Glutamatergic neuron (in vitro differentiated cells): ENCODE results near the gene SEMA7A. TPM values are rescaled to one million over a fixed set of nuclear protein-coding genes. Genes with fewer than 3 reads are reported as not detected.

Source experiments
- DNase-seq: peaks from one replicate; pipeline ENCODE4 v3.0.0; 2022
- H3K27ac Mint-ChIP-seq: one replicate; pipeline ENCODE4 v1.8.0; 2020; ENCODE audit warnings: mild to moderate bottlenecking, mixed read lengths, inconsistent platforms; ENCODE audit not compliant: unreplicated experiment
- H3K27me3 Mint-ChIP-seq: one replicate; pipeline ENCODE4 v1.8.0; 2020; ENCODE audit warnings: mild to moderate bottlenecking, moderate library complexity, mixed read lengths, inconsistent platforms; ENCODE audit not compliant: unreplicated experiment
- H3K36me3 Mint-ChIP-seq: one replicate; pipeline ENCODE4 v1.8.0; 2020; ENCODE audit warnings: mild to moderate bottlenecking, mixed read lengths, inconsistent platforms; ENCODE audit not compliant: unreplicated experiment
- H3K4me1 Mint-ChIP-seq: one replicate; pipeline ENCODE4 v1.8.0; 2020; ENCODE audit warnings: mild to moderate bottlenecking, low read depth, mixed read lengths, inconsistent platforms; ENCODE audit not compliant: unreplicated experiment
- H3K4me3 Mint-ChIP-seq: one replicate; pipeline ENCODE4 v1.8.0; 2020; ENCODE audit warnings: mild to moderate bottlenecking, mixed read lengths, inconsistent platforms; ENCODE audit not compliant: unreplicated experiment
- H3K9me3 Mint-ChIP-seq: one replicate; pipeline ENCODE4 v1.8.0; 2020; ENCODE audit warnings: mild to moderate bottlenecking, moderate library complexity, mixed read lengths, inconsistent platforms; ENCODE audit not compliant: unreplicated experiment
- total RNA-seq: library from RNA; stranded (reverse); fragmentation: NEBNext Ultra II Directional; extraction: Animal tissue kit (Norgen Biotek cat#: 25700); gene quantifications from one replicate; pipeline ENCODE4 v1.2.1, GENCODE V29; 2021; ENCODE audit not compliant: unreplicated experiment
- TF ChIP-seq, protein P1 (sequence below): fragments of 200-600 bp; sonication (generic); IDR thresholded peaks from one replicate; pipeline ENCODE4 v1.5.0; 2021; ENCODE audit not compliant: partially characterized antibody, unreplicated experiment

The SEMA7A gene
- total RNA-seq, 1 donor from 2014 or later, result 16.2 TPM

DNA sequence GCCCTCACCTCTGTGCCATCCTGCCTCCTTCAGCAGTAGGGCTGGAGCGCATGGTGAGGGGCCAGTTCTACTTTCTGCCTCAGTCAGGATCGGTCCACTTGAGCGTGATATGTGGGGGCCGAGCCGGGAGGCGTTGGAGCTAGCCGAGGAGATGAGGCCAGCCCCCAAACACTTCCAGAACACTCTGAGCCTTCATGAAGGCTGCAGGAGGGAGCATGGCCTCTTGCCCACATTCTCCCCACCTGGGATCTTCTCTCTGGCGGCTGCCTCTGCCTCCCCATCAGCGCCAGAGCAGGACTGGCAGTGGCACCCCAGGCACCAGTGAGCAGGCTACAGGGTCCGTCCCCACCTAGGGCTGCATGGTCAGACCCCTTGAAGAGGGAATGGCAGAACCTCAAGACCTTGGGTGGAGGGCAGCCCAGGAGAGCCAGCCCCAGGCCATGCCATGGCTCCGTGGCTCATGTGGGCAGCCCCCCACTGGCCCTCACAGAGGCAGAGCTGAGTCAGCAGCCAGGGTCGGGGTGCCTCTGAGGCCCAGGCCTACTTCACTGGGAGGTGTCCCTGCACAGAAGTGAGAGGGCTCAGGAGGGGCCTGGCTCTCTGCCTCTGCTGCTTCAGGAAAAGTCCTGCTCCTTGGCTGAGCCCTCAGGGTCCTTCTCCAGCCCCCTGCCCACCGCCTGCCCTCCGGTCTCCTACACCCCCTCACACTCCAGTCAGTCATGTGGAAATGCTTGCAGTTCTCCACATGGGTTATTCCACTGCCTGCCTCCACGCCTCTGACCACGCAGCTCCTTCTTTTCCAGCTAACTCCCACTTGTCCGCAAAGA, 38.2 kb downstream of the SEMA7A start:
- Mint-ChIP-seq H3K9me3 (peaks cover 5% of the 10 kb centered on the region), H3K27ac (no peak overlapping the region), H3K4me1 (peaks cover 11% of the 10 kb centered on the region), H3K27me3 (peaks cover 6% of the 10 kb centered on the region), H3K4me3 (no peak overlapping the region), H3K36me3 (no peaks in the 10 kb centered on the region)
- TF ChIP-seq, protein P1, sequence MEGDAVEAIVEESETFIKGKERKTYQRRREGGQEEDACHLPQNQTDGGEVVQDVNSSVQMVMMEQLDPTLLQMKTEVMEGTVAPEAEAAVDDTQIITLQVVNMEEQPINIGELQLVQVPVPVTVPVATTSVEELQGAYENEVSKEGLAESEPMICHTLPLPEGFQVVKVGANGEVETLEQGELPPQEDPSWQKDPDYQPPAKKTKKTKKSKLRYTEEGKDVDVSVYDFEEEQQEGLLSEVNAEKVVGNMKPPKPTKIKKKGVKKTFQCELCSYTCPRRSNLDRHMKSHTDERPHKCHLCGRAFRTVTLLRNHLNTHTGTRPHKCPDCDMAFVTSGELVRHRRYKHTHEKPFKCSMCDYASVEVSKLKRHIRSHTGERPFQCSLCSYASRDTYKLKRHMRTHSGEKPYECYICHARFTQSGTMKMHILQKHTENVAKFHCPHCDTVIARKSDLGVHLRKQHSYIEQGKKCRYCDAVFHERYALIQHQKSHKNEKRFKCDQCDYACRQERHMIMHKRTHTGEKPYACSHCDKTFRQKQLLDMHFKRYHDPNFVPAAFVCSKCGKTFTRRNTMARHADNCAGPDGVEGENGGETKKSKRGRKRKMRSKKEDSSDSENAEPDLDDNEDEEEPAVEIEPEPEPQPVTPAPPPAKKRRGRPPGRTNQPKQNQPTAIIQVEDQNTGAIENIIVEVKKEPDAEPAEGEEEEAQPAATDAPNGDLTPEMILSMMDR, result no peak
- no peak for DNase-seq

DNA sequence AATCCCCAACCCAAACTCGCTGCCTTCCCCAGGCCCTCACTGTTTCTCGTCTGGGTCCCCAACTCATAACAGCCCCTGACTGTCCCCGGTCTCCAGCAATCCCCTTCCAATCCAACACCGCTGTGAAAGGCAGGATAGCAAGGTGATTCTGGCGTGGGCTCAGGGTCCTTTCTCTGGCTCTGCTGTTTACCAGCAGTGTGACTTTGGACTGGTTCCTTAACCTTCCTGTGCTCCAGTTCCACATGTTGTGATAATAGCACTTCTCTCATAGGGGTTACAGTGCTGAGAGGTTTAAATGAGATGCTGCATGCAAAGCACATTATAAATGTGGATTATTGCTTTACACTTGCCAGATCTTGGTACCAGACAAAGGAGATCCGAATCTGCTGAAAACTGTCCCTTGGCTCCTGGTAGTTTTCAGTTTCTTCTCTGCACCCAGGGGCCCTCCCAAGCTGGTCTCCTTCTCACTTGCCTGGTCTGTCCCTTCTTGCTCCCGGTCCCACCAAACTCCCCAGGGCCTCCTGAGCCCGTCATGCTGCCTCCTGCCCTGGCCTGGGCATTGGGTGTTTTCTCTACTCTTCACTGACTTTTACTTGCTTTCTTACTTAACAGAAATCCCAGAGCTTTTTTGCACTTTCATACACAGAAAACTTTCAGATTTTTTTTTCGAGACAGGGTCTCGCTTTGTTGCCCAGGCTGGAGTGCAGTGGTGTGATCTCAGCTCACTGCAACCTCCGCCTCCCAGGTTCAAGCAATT, 39.5 kb downstream of the SEMA7A start:
- H3K4me1 Mint-ChIP-seq, result peaks cover 11% of the 10 kb centered on the region
- H3K36me3 Mint-ChIP-seq, result no peaks in the 10 kb centered on the region
- no peak overlapping the region for H3K4me3 Mint-ChIP-seq
- peak overlapping the region; percentile 28 for H3K27ac Mint-ChIP-seq
- H3K27me3 Mint-ChIP-seq, result peaks cover 6% of the 10 kb centered on the region
- TF ChIP-seq, protein P1, result no peak
- no peak for DNase-seq
- H3K9me3 Mint-ChIP-seq, result peaks cover 5% of the 10 kb centered on the region

DNA sequence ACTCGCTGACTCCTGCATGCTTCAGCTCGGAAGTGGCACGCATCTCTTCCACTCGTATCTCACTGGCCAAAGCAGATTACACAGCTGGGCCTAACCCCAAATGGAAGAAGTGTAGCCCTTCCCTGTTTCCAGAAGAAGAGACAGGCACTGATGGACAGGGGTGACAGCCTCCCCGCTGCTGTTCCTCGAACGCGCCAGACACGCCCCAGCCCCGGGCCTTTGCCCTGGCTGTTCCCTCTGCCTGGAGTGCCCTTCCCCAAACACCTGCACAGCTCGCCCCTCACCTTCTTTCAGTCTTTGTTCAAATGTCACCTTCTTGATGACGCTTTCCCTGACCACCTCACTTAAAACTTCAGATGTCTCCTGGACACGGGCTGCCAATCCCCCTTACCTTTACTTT, 40.3 kb downstream of the SEMA7A start:
- Mint-ChIP-seq H3K9me3 (peaks cover 5% of the 10 kb centered on the region), H3K27ac (no peak overlapping the region), H3K4me3 (peak overlapping the region; percentile 47), H3K27me3 (peaks cover 4% of the 10 kb centered on the region), H3K4me1 (peaks cover 13% of the 10 kb centered on the region), H3K36me3 (no peaks in the 10 kb centered on the region)
- TF ChIP-seq, protein P1, result no peak
- DNase-seq, result no peak

DNA sequence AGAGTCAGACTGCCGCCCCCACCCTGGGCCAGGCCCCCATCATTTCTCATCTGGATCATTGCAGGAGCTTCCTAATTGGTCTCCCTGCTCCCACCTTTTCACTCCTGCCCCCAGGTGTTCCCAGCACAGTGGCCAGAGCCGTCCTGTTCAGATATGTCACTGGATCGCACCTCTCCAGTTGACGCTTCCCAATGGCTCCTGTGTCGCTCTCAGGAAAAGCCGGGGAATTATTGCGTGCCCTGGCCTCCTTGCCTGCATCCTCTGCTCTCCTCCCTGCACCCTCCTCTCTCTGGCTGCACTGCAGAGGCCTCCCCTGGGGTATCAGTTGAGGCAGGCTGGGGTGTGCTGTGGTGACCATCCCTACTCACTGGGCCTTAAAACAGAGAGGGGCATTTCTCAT, 40.9 kb downstream of the SEMA7A start:
- Mint-ChIP-seq H3K27ac (no peak overlapping the region), H3K4me3 (no peak overlapping the region), H3K4me1 (peaks cover 13% of the 10 kb centered on the region), H3K27me3 (peaks cover 4% of the 10 kb centered on the region), H3K36me3 (no peaks in the 10 kb centered on the region), H3K9me3 (peaks cover 5% of the 10 kb centered on the region)
- TF ChIP-seq, protein P1, result no peak
- DNase-seq, result no peak

DNA sequence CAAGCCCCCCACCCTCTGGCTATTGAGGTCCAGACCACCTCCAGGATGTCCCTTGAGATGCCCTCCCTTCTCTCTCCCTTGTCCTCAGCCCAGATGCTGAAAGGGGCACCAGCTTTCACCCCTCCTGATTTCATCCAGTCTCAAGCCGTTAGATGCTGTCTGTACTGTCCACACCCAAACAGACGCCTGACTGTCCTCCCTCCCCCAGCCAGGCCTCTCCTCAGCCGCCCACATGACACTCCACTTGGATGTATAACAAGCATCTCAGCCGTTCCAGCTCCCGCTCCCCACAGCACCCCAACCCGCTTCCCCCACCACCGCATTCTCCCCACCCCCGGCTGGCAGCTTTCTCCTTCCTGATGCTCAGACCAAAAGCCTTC, 41.3 kb downstream of the SEMA7A start:
- no peak for DNase-seq
- Mint-ChIP-seq H3K4me1 (peaks cover 13% of the 10 kb centered on the region), H3K27me3 (peaks cover 4% of the 10 kb centered on the region), H3K4me3 (no peak overlapping the region), H3K9me3 (peaks cover 5% of the 10 kb centered on the region), H3K27ac (no peak overlapping the region), H3K36me3 (no peaks in the 10 kb centered on the region)
- TF ChIP-seq, protein P1, result no peak
